HCT116 (cell line): Measurements from ENCODE around the gene MVK. TPM values are rescaled to one million over a fixed set of nuclear protein-coding genes. Genes with fewer than 3 reads are reported as not detected.

Experiments
- ATAC-seq: fragments of 200-7000 bp; cut with Tn5 transposase; 2 replicates; pipeline ENCODE4 v1.9.1; 2020; ENCODE audit warnings: mild to moderate bottlenecking, moderate library complexity
- BruUV-seq: library from RNA; stranded (reverse); fragments of 400-500 nt; replicated peaks from 2 replicates; lab custom pipeline; 2021; lab: Mats Ljungman, UMichigan
- CTCF ChIA-PET: fragments of 300-600 bp; sonication (Branson Sonifier 250); formaldehyde crosslinking; loops from one replicate; lab custom pipeline; 2021; ENCODE audit warnings: antibody characterized with exemption; lab: Charles Lee
- POLR2A ChIA-PET: fragments of 300-600, 350-600 bp; sonication (Branson Sonifier 250); formaldehyde crosslinking; loops from one replicate; lab custom pipeline; 2021; ENCODE audit warnings: antibody characterized with exemption; lab: Charles Lee
- RAD21 ChIA-PET, 2 experiments: fragments of 300-600 bp; sonication (Branson Sonifier 250); formaldehyde crosslinking; loops; one replicate each; lab custom pipeline; 2023; ENCODE audit warnings: low total read pairs in 2 of 2; ENCODE audit not compliant: uncharacterized antibody in 2 of 2, unreplicated experiment in 2 of 2, low non-redundant PET in 1 of 2; lab: Charles Lee
- DNase-seq: peaks from one replicate; pipeline ENCODE4 v3.0.0-alpha.2; 2010; ENCODE audit warnings: low read depth, low spot score
- H2AFZ ChIP-seq: fragments of 200-600 bp; shearing (Covaris generic), sonication (generic); 2 replicates; pipeline ENCODE4 v1.6.1; 2017; ENCODE audit warnings: low read depth, mixed run types, mixed read lengths, antibody characterized with exemption, low read length; ENCODE audit not compliant: poor library complexity, severe bottlenecking
- H3K27ac ChIP-seq: 2 replicates; pipeline ENCODE4 v1.5.1; 2012; ENCODE audit warnings: low read depth, low read length
- H3K27me3 ChIP-seq: fragments of 200-600 bp; sonication (generic); 2 replicates; pipeline ENCODE4 v1.6.1; 2016; ENCODE audit warnings: mixed run types, low read length, mixed read lengths; ENCODE audit not compliant: insufficient read depth
- H3K36me3 ChIP-seq, 2 experiments: fragments of 200-500 bp in 1 of 2; fragments of 200-600 bp in 1 of 2; sonication (Bioruptor generic) in 1 of 2; sonication (generic) in 1 of 2; 2 replicates each; pipeline versions ENCODE4 v1.5.1 to v1.6.1; 2014 to 2016; ENCODE audit warnings: low read length in 2 of 2, inconsistent platforms in 1 of 2, mixed read lengths in 1 of 2, mixed run types in 1 of 2; ENCODE audit not compliant: insufficient read depth in 2 of 2, control insufficient read depth in 1 of 2
- H3K4me1 ChIP-seq, 2 experiments: fragments of 200-600 bp in 1 of 2; sonication (generic) in 1 of 2; 2 replicates each; pipeline versions ENCODE4 v1.5.1 to v1.6.1; 2012 to 2017; ENCODE audit warnings: low read length in 2 of 2, inconsistent platforms in 1 of 2, mild to moderate bottlenecking in 1 of 2, mixed read lengths in 1 of 2, mixed run types in 1 of 2, moderate library complexity in 1 of 2; ENCODE audit not compliant: insufficient read depth in 2 of 2, control insufficient read depth in 1 of 2
- H3K4me2 ChIP-seq: fragments of 200-600 bp; sonication (generic); 2 replicates; pipeline ENCODE4 v1.6.1; 2017; ENCODE audit warnings: mixed run types, low read length, mixed read lengths
- H3K4me3 ChIP-seq, 2 experiments: fragments of 200-600 bp in 1 of 2; sonication (generic) in 1 of 2; replicated peaks in 1 of 2; 2 replicates each; pipeline ENCODE4 v1.5.1; 2011 to 2016; ENCODE audit warnings: low read length in 2 of 2, control low read depth in 1 of 2, low read depth in 1 of 2, mild to moderate bottlenecking in 1 of 2, mixed read lengths in 1 of 2, mixed run types in 1 of 2
- H3K79me2 ChIP-seq: fragments of 200-600 bp; sonication (generic); 2 replicates; pipeline ENCODE4 v1.6.1; 2017; ENCODE audit warnings: mild to moderate bottlenecking, mixed run types, low read length, moderate library complexity, mixed read lengths; ENCODE audit not compliant: insufficient read depth
- H3K9ac ChIP-seq: fragments of 200-600 bp; sonication (generic); 2 replicates; pipeline ENCODE4 v1.6.1; 2016; ENCODE audit warnings: low read length, mixed read lengths
- H3K9me2 ChIP-seq: fragments of 200-600 bp; sonication (generic), shearing (Covaris generic); 2 replicates; pipeline ENCODE4 v1.6.1; 2017; ENCODE audit warnings: mixed run types, mild to moderate bottlenecking, moderate library complexity; ENCODE audit not compliant: insufficient read depth
- H3K9me3 ChIP-seq, 2 experiments: fragments of 200-500 bp in 1 of 2; fragments of 200-600 bp in 1 of 2; sonication (Bioruptor generic) in 1 of 2; sonication (generic) in 1 of 2; 2 replicates each; pipeline ENCODE4 v1.6.1; 2014 to 2017; ENCODE audit warnings: low read length in 2 of 2, mixed read lengths in 2 of 2, inconsistent platforms in 1 of 2, low read depth in 1 of 2, mild to moderate bottlenecking in 1 of 2, mixed run types in 1 of 2, moderate library complexity in 1 of 2; ENCODE audit not compliant: control insufficient read depth in 1 of 2, insufficient read depth in 1 of 2
- H4K20me1 ChIP-seq: fragments of 200-600 bp; sonication (generic), shearing (Covaris generic); 2 replicates; pipeline ENCODE4 v1.6.1; 2017; ENCODE audit warnings: mixed run types, mild to moderate bottlenecking, moderate library complexity; ENCODE audit not compliant: insufficient read depth
- CBX3 ChIP-seq: IDR thresholded peaks from 2 replicates; pipeline ENCODE4 v1.6.1; 2012; ENCODE audit warnings: low read depth
- CEBPB ChIP-seq: IDR thresholded peaks from 2 replicates; pipeline ENCODE4 v1.6.1; 2012; ENCODE audit warnings: low read depth
- EGR1 ChIP-seq: IDR thresholded peaks from 2 replicates; pipeline ENCODE4 v1.6.1; 2012; ENCODE audit warnings: low read depth
- EZH2 ChIP-seq: fragments of 200-600 bp; sonication (generic); IDR thresholded peaks from 2 replicates; pipeline ENCODE4 v1.6.1; 2017; ENCODE audit warnings: antibody characterized with exemption, mixed run types
- SP1 ChIP-seq: IDR thresholded peaks from 2 replicates; pipeline ENCODE4 v1.6.1; 2012; ENCODE audit warnings: low read depth
- YY1 ChIP-seq: IDR thresholded peaks from 2 replicates; pipeline ENCODE4 v1.6.1; 2011; ENCODE audit warnings: low read length, low read depth, moderate library complexity, mild to moderate bottlenecking; ENCODE audit not compliant: insufficient replicate concordance; ENCODE audit errors: extremely low read depth
- ZFX ChIP-seq: fragments of 450-650 bp; IDR thresholded peaks from 2 replicates; pipeline ENCODE4 v1.6.1; 2017
- intact Hi-C: fragments of 100-400 bp; cut with micrococcal nuclease; formaldehyde crosslinking; loops from 2 replicates; pipeline ENCODE4 v1.10.0; 2022
- total RNA-seq: library from RNA; stranded (reverse); gene quantifications from one replicate; pipeline ENCODE4 v1.2.1, GENCODE V29; 2021; ENCODE audit not compliant: unreplicated experiment
- TF ChIP-seq, protein P1 (sequence below): IDR thresholded peaks from 2 replicates; pipeline ENCODE4 v1.6.1; 2012

MVK gene
- total RNA-seq, 1 experiment from 2014 or later: 17.3 TPM

DNA sequence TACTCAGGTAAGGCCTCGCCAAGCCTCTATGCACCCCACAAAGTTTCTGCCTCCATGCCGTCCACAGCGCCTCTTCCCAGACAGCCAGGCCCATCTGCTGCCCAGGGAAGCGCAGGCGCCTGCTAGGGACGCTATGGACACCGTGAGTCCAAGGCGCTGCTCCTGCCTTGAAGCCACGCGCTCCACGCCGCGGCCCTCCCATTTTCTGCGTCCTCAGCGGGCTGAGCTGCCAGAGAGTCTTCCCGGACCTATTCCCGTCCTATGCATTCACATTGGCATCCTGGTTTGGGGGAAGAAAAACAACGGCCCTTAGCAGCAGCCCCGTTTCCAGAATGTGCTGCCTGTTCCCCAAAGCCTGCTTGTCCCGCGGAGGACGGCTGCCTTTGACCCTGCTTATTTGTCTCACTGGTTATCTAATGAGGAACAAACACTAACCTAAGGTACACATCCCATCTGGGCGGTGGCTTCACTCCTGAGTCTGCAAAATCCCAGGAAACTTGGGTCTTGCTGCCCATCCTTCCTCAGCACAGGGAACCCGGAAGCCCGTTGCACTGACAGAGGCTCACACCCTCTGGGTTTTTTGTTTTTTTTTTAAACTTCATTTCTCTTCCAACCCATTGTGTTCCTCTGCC, 38.2 kb upstream of the MVK start:
- POLR2A ChIA-PET: no interaction called here

DNA sequence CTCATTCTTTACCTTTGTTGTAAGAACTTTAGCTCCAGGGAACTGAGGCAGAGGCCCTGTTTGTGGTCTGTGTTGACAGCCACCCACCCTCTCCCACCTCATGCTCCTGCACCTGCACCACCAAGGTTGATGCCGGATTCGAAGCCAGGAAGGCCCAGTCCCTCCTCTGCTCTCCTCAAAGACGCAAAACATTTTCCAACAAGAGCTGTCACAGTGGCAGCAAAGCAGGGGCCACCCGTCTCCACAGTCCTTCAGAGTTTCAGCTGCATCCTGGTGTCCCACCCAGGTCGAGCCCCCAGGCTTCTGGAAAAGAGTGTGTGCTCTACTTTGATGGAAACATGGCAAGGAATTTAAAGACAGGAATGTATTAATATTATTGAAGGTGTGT, 37.7 kb upstream of the MVK start:
- Histone ChIP-seq H3K9me2 (no peaks in the 10 kb centered on the region), H4K20me1 (no peaks in the 10 kb centered on the region), H3K4me2 (no peak overlapping the region), H3K79me2 (no peaks in the 10 kb centered on the region), H3K27ac (no peak overlapping the region), H3K9ac (no peak overlapping the region), H3K4me1 (0 out of 4 replicates have a peak, but pooled peaks cover 0 to 4% of the 10 kb centered on the region in 2 experiments), H3K36me3 (no peaks in the 10 kb centered on the region; a peak in 1 of 4 replicates), H3K9me3 (no peaks in the 10 kb centered on the region), H2AFZ (no peak overlapping the region), H3K27me3 (no peaks in the 10 kb centered on the region), H3K4me3 (no peak overlapping the region)
- ChIA-PET CTCF (no interaction called here), RAD21 (no interaction called here), POLR2A (no interaction called here)
- intact Hi-C loops: no loop called here
- DNase-seq (no peak), ATAC-seq (no peak)
- no peak for TF ChIP-seq ZFX
- TF ChIP-seq YY1: no peak
- no peak for TF ChIP-seq SP1
- TF ChIP-seq EZH2: no peak
- BruUV-seq: no TSS peak

More for the DNA sequence above, 38.2 kb upstream of the MVK start:
- Histone ChIP-seq H3K9me2 (no peaks in the 10 kb centered on the region), H3K4me3 (no peak overlapping the region), H3K4me1 (0 out of 4 replicates have a peak, but pooled peaks cover 0 to 4% of the 10 kb centered on the region in 2 experiments), H3K9me3 (no peaks in the 10 kb centered on the region), H3K27me3 (no peaks in the 10 kb centered on the region), H3K4me2 (no peak overlapping the region), H3K27ac (no peak overlapping the region), H3K36me3 (no peaks in the 10 kb centered on the region; a peak in 1 of 4 replicates), H4K20me1 (no peaks in the 10 kb centered on the region), H2AFZ (no peak overlapping the region), H3K9ac (no peak overlapping the region), H3K79me2 (no peaks in the 10 kb centered on the region)
- BruUV-seq: no TSS peak
- TF ChIP-seq CBX3 (no peak), CEBPB (no peak), EGR1 (no peak)
- TF ChIP-seq, protein P1, sequence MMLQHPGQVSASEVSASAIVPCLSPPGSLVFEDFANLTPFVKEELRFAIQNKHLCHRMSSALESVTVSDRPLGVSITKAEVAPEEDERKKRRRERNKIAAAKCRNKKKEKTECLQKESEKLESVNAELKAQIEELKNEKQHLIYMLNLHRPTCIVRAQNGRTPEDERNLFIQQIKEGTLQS: no peak
- intact Hi-C loops: no loop called here
- RAD21 ChIA-PET: no interaction called here
- CTCF ChIA-PET: no interaction called here
- DNase-seq (no peak), ATAC-seq (no peak)
